HepG2 (cell line): ENCODE measurements around the gene AUTS2.

ENCODE experiments used
- EP300 ChIP-seq, 3 experiments: sonication (generic) in 1 of 3; formaldehyde crosslinking in 1 of 3; IDR thresholded peaks; 2 replicates each; pipeline versions ENCODE4 v1.5.1 to v1.6.1; 2011 to 2020; ENCODE audit warnings: low read depth in 2 of 3, low read length in 2 of 3, borderline replicate concordance in 1 of 3, improper control_type of control experiment in 1 of 3, mild to moderate bottlenecking in 1 of 3, missing genetic modification reagents in 1 of 3, moderate library complexity in 1 of 3
- IRF2 ChIP-seq: IDR thresholded peaks from 2 replicates; pipeline ENCODE4 v1.6.1; 2018; ENCODE audit warnings: missing genetic modification reagents, missing compliant biosample characterization
- MED1 ChIP-seq: sonication (generic); formaldehyde crosslinking; IDR thresholded peaks from 2 replicates; pipeline ENCODE4 v1.4.0; 2020; ENCODE audit warnings: missing genetic modification reagents
- POLR2AphosphoS5 ChIP-seq: IDR thresholded peaks from 2 replicates; pipeline ENCODE4 v1.6.1; 2012; ENCODE audit warnings: low read depth, low read length
- RFX5 ChIP-seq: IDR thresholded peaks from 2 replicates; pipeline ENCODE4 v1.6.1; 2011; ENCODE audit warnings: low read depth, low read length, improper control_type of control experiment
- ZNF24 ChIP-seq: fragments of 450-650 bp; IDR thresholded peaks from 2 replicates; pipeline ENCODE4 v1.6.1; 2017; ENCODE audit warnings: antibody characterized with exemption, mild to moderate bottlenecking
- TF ChIP-seq, protein P1 (sequence below): sonication (generic); formaldehyde crosslinking; IDR thresholded peaks from 2 replicates; pipeline ENCODE4 v1.5.0; 2020; ENCODE audit warnings: mild to moderate bottlenecking, missing genetic modification reagents, moderate library complexity
- TF ChIP-seq, protein P2 (sequence below): sonication (generic); formaldehyde crosslinking; IDR thresholded peaks from 2 replicates; pipeline ENCODE4 v1.9.0; 2021; ENCODE audit warnings: missing genetic modification reagents, mild to moderate bottlenecking, borderline replicate concordance

DNA sequence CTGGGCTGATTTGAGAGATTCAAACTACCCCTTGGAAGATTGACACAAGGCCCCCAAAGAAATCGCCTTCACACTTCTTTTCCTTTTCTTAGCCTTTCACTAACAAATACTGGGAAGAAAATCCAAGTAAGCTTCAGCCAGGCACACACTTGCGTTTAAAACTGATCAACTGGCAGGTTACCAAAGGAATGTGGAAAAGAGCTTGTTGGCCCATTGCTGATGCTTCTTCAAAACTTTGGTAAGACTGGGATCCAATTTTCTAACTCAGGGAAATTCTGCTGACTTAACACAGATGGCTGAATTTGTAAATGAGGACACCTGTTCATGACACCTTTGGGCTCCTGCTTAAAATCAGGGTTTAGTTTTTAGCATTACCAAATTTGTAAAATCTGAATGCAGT lies 1069.1 kb downstream of the AUTS2 start:
- TF ChIP-seq ZNF24 (no peak), IRF2 (CRISPR knock-in tag) (no peak), RFX5 (no peak), EP300 (IDR thresholded peaks at IDR 0.05; ENCODE audit: low read depth in 2 of 2, low read length in 2 of 2) (no peak), EP300 (CRISPR knock-in tag; IDR thresholded peaks at IDR 0.05; ENCODE audit: borderline replicate concordance) (no peak), MED1 (no peak), POLR2AphosphoS5 (no peak)
- TF ChIP-seq, protein P1, sequence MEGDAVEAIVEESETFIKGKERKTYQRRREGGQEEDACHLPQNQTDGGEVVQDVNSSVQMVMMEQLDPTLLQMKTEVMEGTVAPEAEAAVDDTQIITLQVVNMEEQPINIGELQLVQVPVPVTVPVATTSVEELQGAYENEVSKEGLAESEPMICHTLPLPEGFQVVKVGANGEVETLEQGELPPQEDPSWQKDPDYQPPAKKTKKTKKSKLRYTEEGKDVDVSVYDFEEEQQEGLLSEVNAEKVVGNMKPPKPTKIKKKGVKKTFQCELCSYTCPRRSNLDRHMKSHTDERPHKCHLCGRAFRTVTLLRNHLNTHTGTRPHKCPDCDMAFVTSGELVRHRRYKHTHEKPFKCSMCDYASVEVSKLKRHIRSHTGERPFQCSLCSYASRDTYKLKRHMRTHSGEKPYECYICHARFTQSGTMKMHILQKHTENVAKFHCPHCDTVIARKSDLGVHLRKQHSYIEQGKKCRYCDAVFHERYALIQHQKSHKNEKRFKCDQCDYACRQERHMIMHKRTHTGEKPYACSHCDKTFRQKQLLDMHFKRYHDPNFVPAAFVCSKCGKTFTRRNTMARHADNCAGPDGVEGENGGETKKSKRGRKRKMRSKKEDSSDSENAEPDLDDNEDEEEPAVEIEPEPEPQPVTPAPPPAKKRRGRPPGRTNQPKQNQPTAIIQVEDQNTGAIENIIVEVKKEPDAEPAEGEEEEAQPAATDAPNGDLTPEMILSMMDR (CRISPR knock-in tag): no peak
- TF ChIP-seq, protein P2, sequence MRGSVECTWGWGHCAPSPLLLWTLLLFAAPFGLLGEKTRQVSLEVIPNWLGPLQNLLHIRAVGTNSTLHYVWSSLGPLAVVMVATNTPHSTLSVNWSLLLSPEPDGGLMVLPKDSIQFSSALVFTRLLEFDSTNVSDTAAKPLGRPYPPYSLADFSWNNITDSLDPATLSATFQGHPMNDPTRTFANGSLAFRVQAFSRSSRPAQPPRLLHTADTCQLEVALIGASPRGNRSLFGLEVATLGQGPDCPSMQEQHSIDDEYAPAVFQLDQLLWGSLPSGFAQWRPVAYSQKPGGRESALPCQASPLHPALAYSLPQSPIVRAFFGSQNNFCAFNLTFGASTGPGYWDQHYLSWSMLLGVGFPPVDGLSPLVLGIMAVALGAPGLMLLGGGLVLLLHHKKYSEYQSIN (CRISPR knock-in tag): no peak
